HG03175 (cell line): ENCODE measurements around the gene GOLGB1.
"Not testable (repeated sequence)": the region's sequence is repeated elsewhere in the genome, so short reads cannot be mapped to it uniquely, and the experiment has no call there.

Experiments
- ATAC-seq: cut with Tn5 transposase; IDR thresholded peaks from one replicate; pipeline ENCODE4 v1.9.1; 2021; ENCODE audit warnings: mild to moderate bottlenecking, moderate library complexity; ENCODE audit not compliant: unreplicated experiment

The GOLGB1 gene

DNA sequence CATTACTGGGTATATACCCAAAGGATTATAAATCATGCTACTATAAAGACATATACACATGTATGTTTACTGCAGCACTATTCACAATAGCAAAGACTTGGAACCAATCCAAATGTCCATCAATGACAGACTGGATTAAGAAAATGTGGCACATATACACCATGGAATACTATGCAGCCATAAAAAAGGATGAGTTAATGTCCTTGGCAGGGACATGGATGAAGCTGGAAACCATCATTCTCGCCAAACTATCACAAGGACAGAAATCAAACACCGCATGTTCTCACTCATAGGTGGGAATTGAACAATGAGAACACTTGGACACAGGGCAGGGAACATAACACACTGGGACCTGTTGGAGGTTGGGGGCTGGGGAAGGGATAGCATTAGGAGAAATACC, 6.4 kb downstream of the GOLGB1 start:
- not testable (repeated sequence) for ATAC-seq

DNA sequence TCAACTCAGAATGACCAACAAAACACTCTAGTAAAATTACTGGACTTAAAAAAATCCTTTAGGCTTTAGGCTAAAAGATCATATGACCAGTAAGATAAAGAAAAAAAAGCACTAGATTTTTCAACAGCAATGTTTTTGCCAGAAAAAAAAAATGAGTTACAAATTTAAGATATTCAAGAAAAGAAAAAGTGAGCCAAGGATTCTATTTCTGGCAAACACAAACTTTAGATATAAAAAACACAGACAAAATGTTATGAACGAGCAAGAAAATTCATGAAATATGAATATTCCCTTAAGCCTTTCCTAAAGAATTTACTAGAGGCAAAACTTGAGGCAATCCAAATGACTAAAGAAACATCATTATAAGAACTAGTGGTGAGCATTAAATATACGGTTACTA, 8.6 kb downstream of the GOLGB1 start:
- no peak for ATAC-seq

GRCh38 chr3:121739902-121740301, 9.6 kb downstream of the GOLGB1 start:
- no peak for ATAC-seq

- no peak for ATAC-seq
These were observed 11.9 kb downstream of the GOLGB1 start for GRCh38 chr3:121737644-121738043.

DNA sequence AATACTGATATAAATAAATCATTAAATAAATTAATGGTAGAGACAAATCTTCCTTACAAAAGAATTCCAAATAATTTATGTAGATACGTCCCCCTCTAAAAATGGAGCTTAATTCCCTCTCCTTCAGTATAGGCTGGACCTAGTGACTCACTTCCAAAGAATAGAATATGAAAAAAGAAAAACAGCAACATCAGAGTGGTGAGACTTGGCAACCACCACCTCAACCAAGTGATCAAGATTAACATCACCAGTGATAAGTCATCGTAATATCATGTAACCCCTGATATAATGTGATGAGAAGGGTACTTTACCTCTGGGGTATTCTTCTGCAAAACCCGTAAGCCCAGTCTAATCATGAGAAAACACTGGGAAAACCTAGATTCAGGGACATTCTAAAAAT, 13.4 kb downstream of the GOLGB1 start:
- no peak for ATAC-seq

DNA sequence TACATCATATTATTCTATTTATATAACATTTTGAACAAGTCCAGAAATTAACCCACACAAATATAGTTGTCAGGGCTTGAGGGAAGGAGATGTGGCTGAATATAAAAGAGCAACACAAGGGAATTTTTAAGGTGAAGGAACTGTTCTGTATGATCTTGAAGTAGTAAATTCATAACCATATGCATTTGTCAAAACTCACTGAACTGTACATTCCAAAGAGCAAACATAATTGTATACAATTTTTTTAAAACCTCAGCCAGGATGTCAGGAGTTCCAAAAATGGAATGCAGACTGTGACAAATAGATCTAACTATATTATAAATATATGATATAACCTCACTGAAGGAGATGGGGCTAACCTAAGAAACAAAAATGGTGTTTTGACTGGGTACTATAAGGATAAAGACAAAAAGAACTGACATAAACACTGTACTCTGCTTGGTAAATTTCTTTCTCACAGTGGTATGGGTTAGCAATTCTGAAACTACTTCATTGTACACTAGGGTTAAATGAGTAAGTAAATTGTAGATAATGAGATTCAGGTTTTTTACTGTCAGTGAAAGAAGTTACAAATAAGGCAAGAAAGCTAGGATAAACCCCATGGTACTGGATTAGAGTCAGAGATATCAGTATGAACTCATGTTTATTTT, 14.4 kb downstream of the GOLGB1 start:
- peak; percentile 96 for ATAC-seq

GRCh38 chr3:121730940-121731687, 18.4 kb downstream of the GOLGB1 start:
- no peak for ATAC-seq

GRCh38 chr3:121724130-121724529, 25.4 kb downstream of the GOLGB1 start:
- ATAC-seq, result peak; percentile 90

GRCh38 chr3:121723485-121723884, 26.1 kb downstream of the GOLGB1 start:
- ATAC-seq, result no peak

DNA sequence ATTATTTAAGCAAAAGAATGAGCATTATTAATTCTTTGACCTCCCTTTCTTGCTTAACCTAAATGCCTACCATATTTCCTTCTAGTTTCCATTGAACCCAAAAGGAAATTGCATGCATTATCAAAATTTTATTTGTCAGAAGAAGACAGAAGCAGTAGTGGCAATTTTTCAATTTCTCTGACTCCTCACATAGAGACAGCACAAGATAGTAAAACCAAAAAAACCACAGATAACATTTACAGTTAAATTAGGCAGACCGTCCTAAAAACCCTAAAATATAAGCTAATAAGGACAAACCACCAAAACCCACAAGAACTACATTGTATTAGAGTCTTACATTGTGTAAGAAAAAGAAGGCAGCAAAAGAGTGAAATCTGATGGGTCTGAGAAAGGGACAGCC, 27.1 kb downstream of the GOLGB1 start:
- no peak for ATAC-seq

DNA sequence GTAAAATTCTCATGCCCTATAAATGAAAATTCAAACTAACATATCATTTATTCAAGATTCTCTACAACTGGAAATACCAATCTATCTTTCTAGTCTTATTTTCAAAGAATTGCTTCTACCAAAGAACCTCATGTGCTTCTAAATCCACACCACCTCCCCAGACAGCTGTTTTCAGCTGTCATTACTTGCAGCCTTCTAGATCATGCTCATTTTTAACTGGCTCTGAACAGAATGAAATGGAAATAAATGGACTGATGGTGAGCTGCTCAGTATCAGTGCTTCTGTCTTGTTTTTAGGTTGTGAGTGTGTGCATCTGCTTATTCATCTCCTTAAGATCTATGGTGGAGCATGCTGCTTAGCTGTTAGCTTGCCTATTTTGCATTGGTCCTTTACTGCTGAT, 29.4 kb downstream of the GOLGB1 start:
- ATAC-seq, result no peak

DNA sequence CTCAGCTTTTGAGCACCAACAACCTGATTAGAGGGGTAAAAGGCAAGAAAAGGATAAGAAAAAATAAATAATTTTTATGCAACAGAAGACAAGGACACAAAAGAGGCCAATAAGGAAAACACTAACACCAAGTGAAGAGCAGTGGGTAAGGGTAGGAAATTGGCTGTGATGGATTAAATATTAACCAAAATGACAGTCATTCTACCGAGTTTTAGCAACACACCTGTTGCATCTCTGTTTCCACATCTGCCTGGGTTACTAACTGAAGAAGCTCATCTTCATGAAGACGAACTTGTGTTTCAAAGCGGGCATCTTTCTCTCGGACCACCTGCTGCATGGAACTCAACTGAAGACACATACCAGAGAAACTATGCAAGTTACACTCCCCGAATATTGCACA, 30.1 kb downstream of the GOLGB1 start:
- ATAC-seq, result no peak

DNA sequence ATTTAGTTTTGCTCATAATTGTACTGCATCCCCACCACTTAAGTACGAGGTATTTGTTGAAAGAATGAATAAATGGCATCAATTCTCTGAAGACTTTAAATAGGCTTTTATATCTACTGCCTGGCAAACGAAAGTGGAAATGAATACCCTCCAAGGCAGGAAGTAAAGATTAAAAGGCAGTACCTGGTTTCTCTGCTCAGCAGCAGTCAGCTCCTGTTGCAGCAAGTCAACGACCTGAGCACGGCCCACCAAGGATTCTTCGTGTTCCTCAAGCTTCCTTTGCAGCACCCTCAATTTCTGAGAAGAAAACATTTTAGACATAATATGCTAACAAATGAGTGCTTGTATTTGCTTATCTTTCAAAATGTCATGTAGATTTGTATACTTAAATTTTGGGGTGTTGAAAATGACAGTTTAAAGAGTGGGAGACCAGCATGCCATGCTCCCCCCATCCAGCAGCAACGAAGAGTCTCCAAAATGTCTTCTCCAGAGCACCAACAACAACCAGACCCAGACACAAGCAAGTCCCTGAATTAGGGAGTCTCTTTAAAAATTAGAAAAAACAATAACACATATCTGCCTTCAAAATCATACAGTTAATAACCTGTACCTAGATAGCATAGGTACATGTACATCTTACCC, 31.2 kb downstream of the GOLGB1 start:
- ATAC-seq, result no peak

DNA sequence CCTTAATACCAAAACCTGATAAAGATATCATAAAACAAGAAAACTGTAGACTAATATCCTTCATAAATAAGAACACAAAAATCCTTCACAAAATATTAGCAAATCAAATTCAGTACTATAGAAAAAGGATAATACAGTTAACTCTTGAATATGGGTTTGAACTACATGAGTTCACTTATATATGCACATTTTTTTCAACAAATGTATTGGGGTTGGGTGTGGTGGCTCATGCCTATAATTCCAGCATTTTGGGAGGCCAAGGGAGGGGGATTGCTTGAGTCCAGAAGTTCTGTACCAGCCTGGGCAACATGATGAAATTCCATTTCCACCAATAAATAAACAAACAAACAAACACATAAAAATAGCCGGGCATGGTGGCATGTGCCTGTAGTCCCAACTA, 39.2 kb downstream of the GOLGB1 start:
- no peak for ATAC-seq

GRCh38 chr3:121707531-121708273, 41.8 kb downstream of the GOLGB1 start:
- no peak for ATAC-seq

- ATAC-seq, result no peak
These were observed 44.0 kb downstream of the GOLGB1 start for GRCh38 chr3:121705541-121705940.

- no peak for ATAC-seq
These were observed 45.6 kb downstream of the GOLGB1 start for GRCh38 chr3:121703973-121704372.

- no peak for ATAC-seq
These were observed 50.6 kb downstream of the GOLGB1 start for GRCh38 chr3:121698901-121699300.

GRCh38 chr3:121698476-121698875, 51.1 kb downstream of the GOLGB1 start:
- ATAC-seq, result no peak

DNA sequence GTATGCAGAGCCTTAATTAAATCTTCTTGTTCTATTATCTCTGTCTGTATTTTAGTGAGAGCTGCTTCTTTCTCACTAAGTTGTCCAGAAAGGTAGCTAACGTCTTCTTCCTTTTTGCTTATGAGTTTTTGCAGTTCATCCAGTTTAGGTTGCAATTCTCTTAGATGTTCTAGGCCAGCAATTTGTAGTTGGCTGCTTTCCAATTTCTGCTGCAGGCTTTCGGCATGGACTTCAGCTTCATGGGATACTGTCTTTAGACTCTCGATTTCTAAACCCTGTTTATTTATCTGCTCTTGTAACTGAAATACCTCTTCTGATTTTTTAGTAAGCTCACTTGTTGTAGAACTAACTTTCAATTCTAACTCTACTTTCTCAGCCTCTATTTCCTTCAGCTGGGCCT, 53.4 kb downstream of the GOLGB1 start:
- ATAC-seq, result no peak

GRCh38 chr3:121692010-121692699, 57.4 kb downstream of the GOLGB1 start:
- ATAC-seq, result no peak
